ENCODE data around the gene SP110.

DNA sequence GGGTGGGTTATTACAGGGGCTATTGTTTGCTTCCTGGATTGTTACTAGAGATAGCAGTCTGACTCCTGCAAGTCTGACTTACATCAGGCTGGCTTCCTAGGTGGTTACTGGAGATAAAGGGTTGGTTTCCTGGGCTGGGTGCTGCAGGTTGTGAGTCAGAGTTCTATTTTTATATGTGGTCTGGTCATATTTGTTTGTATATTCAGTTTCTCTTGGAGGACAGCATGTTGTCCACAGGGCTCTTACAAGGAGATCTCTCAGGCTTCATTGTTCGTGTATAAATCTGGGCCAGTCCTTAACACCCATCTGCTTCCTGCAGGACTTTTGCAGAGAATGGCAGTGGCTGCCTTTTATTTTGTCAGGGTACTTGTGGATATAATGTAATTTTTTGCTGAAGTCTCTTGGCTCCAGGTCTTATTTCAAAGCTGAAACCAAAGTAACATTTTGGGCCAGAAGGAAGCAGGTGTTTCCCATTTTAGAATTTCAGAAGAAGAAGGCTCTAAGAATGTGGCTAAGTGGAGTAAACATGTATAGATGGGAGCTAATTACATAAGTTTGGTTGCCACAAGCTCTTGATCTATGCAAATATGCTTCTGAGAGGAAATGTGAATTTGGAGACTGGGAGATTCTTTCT, 85.2 kb downstream of the SP110 start:
- TF ChIP-seq POLR2AphosphoS5 (IDR thresholded peaks at IDR 0.05; ENCODE audit: low read depth, low read length) (no peak), TAF1 (IDR thresholded peaks at IDR 0.05; ENCODE audit: low read depth, low read length) (no peak), POLR2A (IDR thresholded peaks at IDR 0.05; ENCODE audit: low read depth, low read length) (no peak), POU2F2 (IDR thresholded peaks at IDR 0.05; ENCODE audit: low read depth, low read length) (peak; percentile 29; the same call in 1 of the 2 replicates), SPI1 (IDR thresholded peaks at IDR 0.05; ENCODE audit: low read depth, low read length) (no peak)
